Measurements from ENCODE around the gene ZNF142.

ZNF142 gene

DNA sequence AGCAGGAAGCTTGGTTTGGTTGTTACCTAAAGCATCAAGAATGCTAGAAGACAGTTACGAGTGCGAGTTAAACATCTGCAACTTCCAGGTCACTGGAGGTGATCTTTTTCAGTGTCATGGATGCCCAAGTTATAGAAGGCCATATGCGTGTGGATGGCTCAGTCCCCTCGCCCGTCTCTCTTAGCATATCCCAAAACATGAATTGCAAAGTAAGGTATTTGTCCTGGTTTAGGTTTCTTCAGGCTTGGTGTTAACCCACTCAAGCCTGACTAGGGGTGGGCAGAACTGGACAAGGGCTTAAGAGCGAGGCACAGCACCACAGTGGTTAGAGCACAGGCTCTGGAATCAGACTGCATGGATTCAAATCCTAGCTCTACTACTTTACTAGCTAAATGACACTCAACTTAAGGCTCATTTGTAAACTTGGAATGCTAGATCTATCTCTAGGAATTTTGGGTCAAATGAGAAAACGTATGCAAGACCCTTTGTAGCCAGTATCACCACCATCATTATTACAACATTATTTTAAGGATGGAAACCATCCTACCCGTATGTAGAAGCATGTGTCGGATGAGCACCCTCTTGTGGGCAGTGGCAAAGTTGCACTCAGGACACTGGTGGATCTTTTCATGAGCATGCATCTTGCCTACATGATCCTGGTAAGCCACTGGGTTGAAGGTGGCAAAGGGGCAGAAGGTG is 11.2 kb downstream of the ZNF142 start:
- no peak overlapping the region for H3K27ac ChIP-seq
- no peaks in the 10 kb centered on the region for H3K27me3 ChIP-seq
- H3K4me3 ChIP-seq: no peak overlapping the region
- H3K9me3 ChIP-seq: no peaks in the 10 kb centered on the region
- H3K36me3 ChIP-seq: peaks cover 74 to 96% (median 93%) of the 10 kb centered on the region in 3 donors
- intact Hi-C loops (cut with DNase I; ENCODE audit: low total_unique reads): no loop called here
- TF ChIP-seq, protein P1, sequence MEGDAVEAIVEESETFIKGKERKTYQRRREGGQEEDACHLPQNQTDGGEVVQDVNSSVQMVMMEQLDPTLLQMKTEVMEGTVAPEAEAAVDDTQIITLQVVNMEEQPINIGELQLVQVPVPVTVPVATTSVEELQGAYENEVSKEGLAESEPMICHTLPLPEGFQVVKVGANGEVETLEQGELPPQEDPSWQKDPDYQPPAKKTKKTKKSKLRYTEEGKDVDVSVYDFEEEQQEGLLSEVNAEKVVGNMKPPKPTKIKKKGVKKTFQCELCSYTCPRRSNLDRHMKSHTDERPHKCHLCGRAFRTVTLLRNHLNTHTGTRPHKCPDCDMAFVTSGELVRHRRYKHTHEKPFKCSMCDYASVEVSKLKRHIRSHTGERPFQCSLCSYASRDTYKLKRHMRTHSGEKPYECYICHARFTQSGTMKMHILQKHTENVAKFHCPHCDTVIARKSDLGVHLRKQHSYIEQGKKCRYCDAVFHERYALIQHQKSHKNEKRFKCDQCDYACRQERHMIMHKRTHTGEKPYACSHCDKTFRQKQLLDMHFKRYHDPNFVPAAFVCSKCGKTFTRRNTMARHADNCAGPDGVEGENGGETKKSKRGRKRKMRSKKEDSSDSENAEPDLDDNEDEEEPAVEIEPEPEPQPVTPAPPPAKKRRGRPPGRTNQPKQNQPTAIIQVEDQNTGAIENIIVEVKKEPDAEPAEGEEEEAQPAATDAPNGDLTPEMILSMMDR (IDR thresholded peaks at IDR 0.05): peak; percentile 58 to 77
- peak in 1 of 2 donors; percentile 43 for DNase-seq
- H3K4me1 ChIP-seq: no peaks in the 10 kb centered on the region

GRCh38 chr2:218645126-218645525 is 14.3 kb downstream of the ZNF142 start:
- intact Hi-C loops (cut with DNase I; ENCODE audit: low total_unique reads): no loop called here
- DNase-seq: no peak
- TF ChIP-seq, protein P1 (IDR thresholded peaks at IDR 0.05): no peak
- Histone ChIP-seq H3K36me3 (peaks cover 83 to 96% (median 94%) of the 10 kb centered on the region in 3 donors), H3K27ac (no peak overlapping the region), H3K4me1 (no peaks in the 10 kb centered on the region), H3K9me3 (no peaks in the 10 kb centered on the region), H3K4me3 (no peak overlapping the region), H3K27me3 (no peaks in the 10 kb centered on the region)

DNA sequence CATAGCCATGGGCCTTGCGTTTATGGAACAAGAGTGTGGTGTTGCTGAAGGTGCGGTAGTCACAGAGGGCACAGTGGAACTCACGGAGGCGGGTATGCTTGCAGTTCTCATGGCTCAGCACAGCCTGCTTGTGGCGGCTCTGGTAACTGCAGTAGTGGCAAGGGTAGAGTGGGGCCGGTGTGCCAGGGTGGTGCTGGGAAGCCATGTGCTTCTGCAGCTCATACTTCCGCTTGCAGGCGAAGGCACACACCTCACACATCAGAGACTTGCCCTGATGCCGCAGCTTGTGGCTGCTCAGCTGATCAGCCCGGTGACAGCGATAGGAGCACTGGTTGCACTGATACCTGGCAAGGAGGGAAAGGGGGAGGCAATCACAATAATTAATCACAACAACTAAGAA is 14.7 kb downstream of the ZNF142 start:
- Histone ChIP-seq H3K4me1 (no peaks in the 10 kb centered on the region), H3K27ac (no peak overlapping the region)
- intact Hi-C loops (cut with DNase I; ENCODE audit: low total_unique reads): no loop called here

DNA sequence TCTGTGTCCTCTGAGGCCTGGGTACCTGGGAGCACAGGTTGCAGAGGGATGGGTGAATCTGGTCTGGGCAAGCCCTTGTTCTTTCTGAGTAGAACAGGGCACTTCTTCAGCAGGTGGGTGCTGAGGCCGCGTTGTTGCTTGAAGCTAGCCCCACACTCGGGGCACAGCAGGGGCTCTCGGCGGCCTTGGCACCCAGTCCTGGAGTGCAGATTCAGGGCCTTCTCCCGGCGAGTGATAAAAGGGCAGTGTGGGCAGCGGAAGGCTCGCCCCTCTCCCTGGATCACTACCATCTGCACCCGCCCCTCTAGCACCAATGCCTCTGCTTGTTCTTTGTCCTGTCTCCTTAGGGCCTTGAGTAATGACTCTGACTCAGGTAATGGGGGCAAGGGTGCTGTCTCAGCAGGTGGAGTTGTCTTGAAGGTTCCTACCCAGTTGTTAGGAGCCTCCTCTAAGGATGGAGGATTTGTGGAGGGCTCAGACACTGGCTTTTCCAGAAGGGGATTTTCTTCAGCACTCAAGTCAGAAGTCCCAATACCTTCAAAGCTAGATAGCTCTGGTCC is 15.6 kb downstream of the ZNF142 start:
- TF ChIP-seq, protein P1 (IDR thresholded peaks at IDR 0.05): no peak

More for the DNA sequence above, 14.7 kb downstream of the ZNF142 start:
- Histone ChIP-seq H3K4me3 (no peak overlapping the region), H3K9me3 (no peaks in the 10 kb centered on the region), H3K27me3 (no peaks in the 10 kb centered on the region), H3K36me3 (peaks cover 85 to 96% (median 96%) of the 10 kb centered on the region in 3 donors)
- no peak for DNase-seq
- TF ChIP-seq, protein P1 (IDR thresholded peaks at IDR 0.05): no peak

DNA sequence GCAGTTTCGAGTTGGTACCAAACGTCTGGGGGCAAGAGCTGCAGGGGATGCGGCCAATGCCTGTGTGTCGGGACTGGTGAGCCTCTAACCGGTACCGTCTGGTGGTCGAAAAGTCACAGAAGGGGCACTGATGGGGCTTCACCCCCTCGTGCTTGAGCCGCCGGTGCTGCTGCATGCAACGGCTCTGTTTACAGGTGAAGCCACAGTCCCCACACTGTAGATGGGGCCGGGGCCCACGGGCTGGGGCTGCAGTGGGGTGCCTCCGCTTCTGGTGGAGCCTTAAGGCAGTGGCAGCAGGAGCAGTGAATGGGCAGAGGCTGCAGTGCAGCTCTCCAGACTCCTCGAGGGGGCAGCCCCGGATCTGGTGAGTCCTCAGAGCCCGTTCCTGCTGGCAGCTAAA is 16.6 kb downstream of the ZNF142 start:
- Histone ChIP-seq H3K9me3 (no peaks in the 10 kb centered on the region), H3K27me3 (no peaks in the 10 kb centered on the region), H3K36me3 (peaks cover 84 to 97% (median 96%) of the 10 kb centered on the region in 3 donors), H3K4me3 (no peak overlapping the region), H3K27ac (no peak overlapping the region), H3K4me1 (no peaks in the 10 kb centered on the region)
- TF ChIP-seq, protein P1 (IDR thresholded peaks at IDR 0.05): no peak
- DNase-seq: no peak
- intact Hi-C loops (cut with DNase I; ENCODE audit: low total_unique reads): no loop called here

More for the DNA sequence above, 15.6 kb downstream of the ZNF142 start:
- intact Hi-C loops (cut with DNase I; ENCODE audit: low total_unique reads): no loop called here
- no peaks in the 10 kb centered on the region for H3K27me3 ChIP-seq
- H3K4me1 ChIP-seq: no peaks in the 10 kb centered on the region
- no peak overlapping the region for H3K4me3 ChIP-seq
- no peaks in the 10 kb centered on the region for H3K9me3 ChIP-seq
- H3K36me3 ChIP-seq: peaks cover 84 to 97% (median 96%) of the 10 kb centered on the region in 3 donors
- DNase-seq: no peak
- H3K27ac ChIP-seq: no peak overlapping the region
